Trophoblast cell (in vitro differentiated cells and primary cell): Measurements from ENCODE around the gene PHF8.
A peak's percentile ranks its signal among the peaks of the same experiment; 100 is the strongest.

Source experiments
- DNase-seq, 2 donors: peaks; one replicate each; pipeline ENCODE4 v3.0.0-alpha.2; 2016
- H2AFZ ChIP-seq: 2 replicates; pipeline ENCODE4 v1.6.1; 2013; ENCODE audit warnings: low read length, moderate library complexity, mild to moderate bottlenecking; ENCODE audit not compliant: insufficient read depth, poor library complexity
- H2AK5ac ChIP-seq: 2 replicates; pipeline ENCODE4 v1.6.1; 2013; ENCODE audit warnings: mild to moderate bottlenecking, low read length
- H2BK120ac ChIP-seq: 2 replicates; pipeline ENCODE4 v1.6.1; 2013; ENCODE audit warnings: low read length, mild to moderate bottlenecking, moderate library complexity; ENCODE audit not compliant: insufficient read depth, poor library complexity
- H2BK12ac ChIP-seq: 2 replicates; pipeline ENCODE4 v1.6.1; 2013; ENCODE audit warnings: mild to moderate bottlenecking, low read length, moderate library complexity
- H2BK5ac ChIP-seq: 2 replicates; pipeline ENCODE4 v1.6.1; 2013; ENCODE audit warnings: low read length, low read depth, moderate library complexity, mild to moderate bottlenecking; ENCODE audit not compliant: poor library complexity
- H3K14ac ChIP-seq: 2 replicates; pipeline ENCODE4 v1.6.1; 2013; ENCODE audit warnings: mild to moderate bottlenecking, low read length
- H3K18ac ChIP-seq: 2 replicates; pipeline ENCODE4 v1.6.1; 2013; ENCODE audit warnings: mild to moderate bottlenecking, low read length
- H3K23ac ChIP-seq: 2 replicates; pipeline ENCODE4 v1.6.1; 2013; ENCODE audit warnings: low read length
- H3K27ac ChIP-seq: 2 replicates; pipeline ENCODE4 v1.5.1; 2013; ENCODE audit warnings: low read depth, mild to moderate bottlenecking, inconsistent platforms, low read length, moderate library complexity
- H3K27me3 ChIP-seq: 2 replicates; pipeline ENCODE4 v1.6.1; 2013; ENCODE audit warnings: inconsistent platforms, mild to moderate bottlenecking, low read length, moderate library complexity; ENCODE audit not compliant: insufficient read depth
- H3K36me3 ChIP-seq, 2 experiments: 1 replicate in 1 of 2; 2 replicates in 1 of 2; pipeline ENCODE4 v1.6.1; 2013; ENCODE audit warnings: low read length in 2 of 2, mild to moderate bottlenecking in 2 of 2, moderate library complexity in 1 of 2; ENCODE audit not compliant: insufficient read depth in 2 of 2, control insufficient read depth in 1 of 2
- H3K4ac ChIP-seq: 2 replicates; pipeline ENCODE4 v1.6.1; 2013; ENCODE audit warnings: low read depth, mild to moderate bottlenecking, low read length, moderate library complexity
- H3K4me1 ChIP-seq, 2 experiments: 1 replicate in 1 of 2; 2 replicates in 1 of 2; pipeline ENCODE4 v1.6.1; 2013; ENCODE audit warnings: low read length in 2 of 2, mild to moderate bottlenecking in 2 of 2, moderate library complexity in 1 of 2; ENCODE audit not compliant: insufficient read depth in 2 of 2, control insufficient read depth in 1 of 2
- H3K4me2 ChIP-seq: 2 replicates; pipeline ENCODE4 v1.6.1; 2013; ENCODE audit warnings: inconsistent platforms, mild to moderate bottlenecking, low read length, moderate library complexity
- H3K4me3 ChIP-seq: 2 replicates; pipeline ENCODE4 v1.5.1; 2013; ENCODE audit warnings: mild to moderate bottlenecking, low read depth, low read length, inconsistent platforms
- H3K79me1 ChIP-seq: one replicate; pipeline ENCODE4 v1.6.1; 2013; ENCODE audit warnings: low read length
- H3K79me2 ChIP-seq: 2 replicates; pipeline ENCODE4 v1.6.1; 2013; ENCODE audit warnings: low read length, mild to moderate bottlenecking; ENCODE audit not compliant: control insufficient read depth, insufficient read depth, poor library complexity
- H3K9ac ChIP-seq: 2 replicates; pipeline ENCODE4 v1.6.1; 2013; ENCODE audit warnings: mild to moderate bottlenecking, low read length
- H3K9me3 ChIP-seq: 2 replicates; pipeline ENCODE4 v1.6.1; 2013; ENCODE audit warnings: low read depth, mild to moderate bottlenecking, control low read depth, inconsistent platforms, low read length; ENCODE audit not compliant: insufficient read depth
- H4K12ac ChIP-seq: 2 replicates; pipeline ENCODE4 v1.6.1; 2013; ENCODE audit warnings: low read depth, mild to moderate bottlenecking, low read length, moderate library complexity
- H4K8ac ChIP-seq: 2 replicates; pipeline ENCODE4 v1.6.1; 2013; ENCODE audit warnings: low read depth, mild to moderate bottlenecking, low read length, moderate library complexity
- H4K91ac ChIP-seq: one replicate; pipeline ENCODE4 v1.6.1; 2013; ENCODE audit warnings: low read depth, mild to moderate bottlenecking, low read length, moderate library complexity
- WGBS: extraction: QIAGEN DNeasy Blood & Tissue Kit; methylation state at CpG from one replicate; pipeline ENCODE4 v1.1.7; 2013; ENCODE audit warnings: missing lambda C conversion rate; ENCODE audit not compliant: insufficient read length, insufficient coverage; ENCODE audit errors: extremely low coverage; 5-methylcytosine and 5-hydroxymethylcytosine counted together

Gene PHF8

GRCh38 chrX:54074826-54075225 lies 30.6 kb upstream of the PHF8 start:
- no peak overlapping the region for H4K91ac ChIP-seq
- no peak overlapping the region for H3K14ac ChIP-seq
- H3K79me1 ChIP-seq, result no peaks in the 10 kb centered on the region
- H3K36me3 ChIP-seq, result no peaks in the 10 kb centered on the region
- H3K4me1 ChIP-seq, result no peaks in the 10 kb centered on the region
- H2BK120ac ChIP-seq, result no peak overlapping the region
- H2AFZ ChIP-seq, result no peak overlapping the region
- H3K27me3 ChIP-seq, result no peaks in the 10 kb centered on the region
- H3K4me3 ChIP-seq, result no peak overlapping the region
- H4K12ac ChIP-seq, result no peak overlapping the region
- no peak overlapping the region for H2BK5ac ChIP-seq
- no peak overlapping the region for H3K4me2 ChIP-seq
- H4K8ac ChIP-seq, result no peak overlapping the region
- no peak overlapping the region for H2BK12ac ChIP-seq
- no peak overlapping the region for H2AK5ac ChIP-seq
- H3K9me3 ChIP-seq, result no peaks in the 10 kb centered on the region
- no peak overlapping the region for H3K4ac ChIP-seq
- H3K18ac ChIP-seq, result no peak overlapping the region
- H3K27ac ChIP-seq, result no peak overlapping the region
- H3K23ac ChIP-seq, result no peak overlapping the region
- peak; percentile 76 to 77 for DNase-seq
- WGBS, result no CpG with 5 or more reads among the region's 6 CpGs
- H3K9ac ChIP-seq, result no peak overlapping the region
- no peaks in the 10 kb centered on the region for H3K79me2 ChIP-seq

- Histone ChIP-seq H3K79me1 (no peaks in the 10 kb centered on the region), H3K27ac (no peak overlapping the region), H4K91ac (no peak overlapping the region), H2BK12ac (no peak overlapping the region), H3K9ac (no peak overlapping the region), H3K36me3 (no peaks in the 10 kb centered on the region), H3K4me1 (no peaks in the 10 kb centered on the region), H2AFZ (no peak overlapping the region), H4K12ac (no peak overlapping the region), H2BK120ac (no peak overlapping the region), H3K4me3 (no peak overlapping the region), H2AK5ac (no peak overlapping the region), H3K14ac (no peak overlapping the region), H4K8ac (no peak overlapping the region), H3K79me2 (no peaks in the 10 kb centered on the region), H3K4ac (no peak overlapping the region), H3K18ac (no peak overlapping the region), H3K23ac (no peak overlapping the region), H2BK5ac (no peak overlapping the region), H3K9me3 (no peaks in the 10 kb centered on the region), H3K4me2 (no peak overlapping the region), H3K27me3 (no peaks in the 10 kb centered on the region)
- no peak for DNase-seq
- WGBS, result no CpG with 5 or more reads among the region's 2 CpGs
These were observed 23.5 kb upstream of the PHF8 start for GRCh38 chrX:54067766-54068165.

- Histone ChIP-seq H4K8ac (no peak overlapping the region), H3K14ac (no peak overlapping the region), H4K12ac (no peak overlapping the region), H4K91ac (no peak overlapping the region), H2AFZ (no peak overlapping the region), H3K23ac (no peak overlapping the region), H2BK120ac (no peak overlapping the region), H3K4me3 (no peak overlapping the region), H3K79me1 (no peaks in the 10 kb centered on the region), H3K18ac (no peak overlapping the region), H3K4ac (no peak overlapping the region), H3K79me2 (no peaks in the 10 kb centered on the region), H2BK5ac (no peak overlapping the region), H3K27ac (no peak overlapping the region), H2AK5ac (no peak overlapping the region), H2BK12ac (no peak overlapping the region), H3K9me3 (no peaks in the 10 kb centered on the region), H3K4me1 (no peaks in the 10 kb centered on the region), H3K9ac (no peak overlapping the region), H3K27me3 (no peaks in the 10 kb centered on the region), H3K4me2 (no peak overlapping the region), H3K36me3 (no peaks in the 10 kb centered on the region)
- no peak for DNase-seq
These were observed 22.6 kb upstream of the PHF8 start for GRCh38 chrX:54066841-54067240.

GRCh38 chrX:54064564-54064963 lies 20.3 kb upstream of the PHF8 start:
- Histone ChIP-seq H2AFZ (no peak overlapping the region), H2BK12ac (no peak overlapping the region), H3K9me3 (no peaks in the 10 kb centered on the region), H3K79me1 (no peaks in the 10 kb centered on the region), H3K79me2 (no peaks in the 10 kb centered on the region), H3K4ac (no peak overlapping the region), H4K8ac (no peak overlapping the region), H3K4me3 (no peak overlapping the region), H3K18ac (no peak overlapping the region), H4K91ac (no peak overlapping the region), H3K27ac (no peak overlapping the region), H3K36me3 (no peaks in the 10 kb centered on the region), H3K9ac (no peak overlapping the region), H3K4me2 (no peak overlapping the region), H3K14ac (no peak overlapping the region), H2AK5ac (no peak overlapping the region), H3K27me3 (no peaks in the 10 kb centered on the region), H2BK5ac (no peak overlapping the region), H3K23ac (no peak overlapping the region), H3K4me1 (no peaks in the 10 kb centered on the region), H2BK120ac (no peak overlapping the region), H4K12ac (no peak overlapping the region)
- no CpG with 5 or more reads among the region's 3 CpGs for WGBS
- DNase-seq, result no peak
